Stomach (tissue), 4 donors: ENCODE measurements around the gene LEKR1.

Experiments used
- CTCF ChIP-seq, 7 experiments: fragments of 450-650 bp in 4 of 7; fragments of 200-600 bp in 3 of 7; sonication (generic) in 3 of 7; IDR thresholded peaks; one replicate each; pipeline ENCODE4 v1.5.1; 2016 to 2019; ENCODE audit warnings: antibody characterized with exemption in 7 of 7, control low read depth in 2 of 7, mild to moderate bottlenecking in 1 of 7
- EP300 ChIP-seq: sonication (generic); formaldehyde crosslinking; IDR thresholded peaks from one replicate; pipeline ENCODE4 v1.6.1; 2017; ENCODE audit warnings: antibody characterized with exemption
- POLR2A ChIP-seq, 4 donors: fragments of 450-650 bp; IDR thresholded peaks; one replicate each; pipeline ENCODE4 v1.6.1; 2016; ENCODE audit warnings: antibody characterized with exemption in 4 of 4, control low read depth in 2 of 4, mild to moderate bottlenecking in 1 of 4, moderate library complexity in 1 of 4

- TF ChIP-seq CTCF (IDR thresholded peaks at IDR 0.05) (no peak), EP300 (no peak), POLR2A (IDR thresholded peaks at IDR 0.05) (no peak)
Observed at GRCh38 chr3:157040456-157040855, 214.3 kb downstream of the LEKR1 start.
